Effector memory CD8-positive, alpha-beta T cell (primary cell): ENCODE results near the gene TRABD2B.

ENCODE experiments used
- ATAC-seq: fragments of 150-1000 bp; cut with Tn5 transposase; replicated peaks from 2 replicates; pipeline ENCODE4 v1.10.0; 2021; ENCODE audit warnings: mild to moderate bottlenecking, moderate library complexity
- DNase-seq, 3 experiments: peaks; one replicate each; pipeline ENCODE4 v3.0.0; 2021
- H3K27ac Mint-ChIP-seq, 2 donors: one replicate each; pipeline ENCODE4 v1.8.0; 2022; ENCODE audit warnings: mild to moderate bottlenecking in 2 of 2, mixed read lengths in 2 of 2, moderate library complexity in 2 of 2
- H3K27me3 Mint-ChIP-seq, 2 donors: one replicate each; pipeline ENCODE4 v1.8.0; 2022; ENCODE audit warnings: mixed read lengths in 2 of 2
- H3K36me3 Mint-ChIP-seq: one replicate; pipeline ENCODE4 v1.8.0; 2022; ENCODE audit warnings: mild to moderate bottlenecking, moderate library complexity, mixed read lengths; ENCODE audit not compliant: insufficient read depth
- H3K4me1 Mint-ChIP-seq, 2 donors: one replicate each; pipeline ENCODE4 v1.8.0; 2022; ENCODE audit warnings: low read depth in 2 of 2, mixed read lengths in 2 of 2
- H3K4me3 Mint-ChIP-seq, 2 donors: one replicate each; pipeline ENCODE4 v1.8.0; 2022; ENCODE audit warnings: mild to moderate bottlenecking in 2 of 2, mixed read lengths in 2 of 2, moderate library complexity in 2 of 2
- H3K9me3 Mint-ChIP-seq, 2 donors: one replicate each; pipeline ENCODE4 v1.8.0; 2022; ENCODE audit warnings: mixed read lengths in 2 of 2

TRABD2B gene

DNA sequence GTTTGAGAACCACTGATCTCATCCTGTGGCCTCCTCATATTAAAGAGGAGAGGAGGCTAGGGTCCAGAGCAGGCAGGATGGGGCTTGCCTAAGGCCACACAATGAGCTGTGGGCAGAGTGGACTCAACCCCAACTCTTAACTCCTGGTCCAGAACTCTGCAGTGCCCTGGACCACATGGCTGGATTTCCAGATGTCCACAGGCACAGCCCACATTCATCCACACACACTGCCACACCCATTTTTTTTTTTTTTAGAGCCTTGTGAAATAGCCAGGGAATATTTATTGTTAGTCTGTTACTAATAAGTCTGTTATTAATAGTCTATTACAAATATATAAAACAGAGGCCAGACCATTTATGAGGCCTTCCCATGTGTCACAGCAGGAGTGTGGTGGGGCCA is 192.2 kb downstream of the TRABD2B start:
- H3K4me1 Mint-ChIP-seq: no peaks in the 10 kb centered on the region
- H3K9me3 Mint-ChIP-seq: no peaks in the 10 kb centered on the region
- H3K4me3 Mint-ChIP-seq: no peak overlapping the region
- peaks cover 0 to 9% of the 10 kb centered on the region in 2 donors for H3K27me3 Mint-ChIP-seq
- ATAC-seq (no peak), DNase-seq (no peak)
- no peaks in the 10 kb centered on the region for H3K36me3 Mint-ChIP-seq
- H3K27ac Mint-ChIP-seq: no peak overlapping the region

- Mint-ChIP-seq H3K36me3 (no peaks in the 10 kb centered on the region), H3K27ac (no peak overlapping the region), H3K4me3 (no peak overlapping the region), H3K4me1 (no peaks in the 10 kb centered on the region), H3K27me3 (peaks cover 0 to 9% of the 10 kb centered on the region in 2 donors), H3K9me3 (no peaks in the 10 kb centered on the region)
- no peak for ATAC-seq
- no peak for DNase-seq
These were observed 193.2 kb downstream of the TRABD2B start for GRCh38 chr1:47803815-47804501.

- Mint-ChIP-seq H3K27ac (no peak overlapping the region), H3K4me3 (no peak overlapping the region), H3K36me3 (peaks cover 3% of the 10 kb centered on the region), H3K9me3 (no peaks in the 10 kb centered on the region), H3K4me1 (no peaks in the 10 kb centered on the region), H3K27me3 (peaks cover 0 to 7% of the 10 kb centered on the region in 2 donors)
- DNase-seq: no peak
- no peak for ATAC-seq
These were observed 199.6 kb downstream of the TRABD2B start for GRCh38 chr1:47797575-47797974.

GRCh38 chr1:47796626-47797025 is 200.6 kb downstream of the TRABD2B start:
- peaks cover 8% of the 10 kb centered on the region for H3K36me3 Mint-ChIP-seq
- H3K9me3 Mint-ChIP-seq: no peaks in the 10 kb centered on the region
- H3K27me3 Mint-ChIP-seq: peaks cover 0 to 17% of the 10 kb centered on the region in 2 donors
- H3K27ac Mint-ChIP-seq: no peak overlapping the region
- ATAC-seq (no peak), DNase-seq (no peak)
- H3K4me1 Mint-ChIP-seq: no peaks in the 10 kb centered on the region
- no peak overlapping the region for H3K4me3 Mint-ChIP-seq

DNA sequence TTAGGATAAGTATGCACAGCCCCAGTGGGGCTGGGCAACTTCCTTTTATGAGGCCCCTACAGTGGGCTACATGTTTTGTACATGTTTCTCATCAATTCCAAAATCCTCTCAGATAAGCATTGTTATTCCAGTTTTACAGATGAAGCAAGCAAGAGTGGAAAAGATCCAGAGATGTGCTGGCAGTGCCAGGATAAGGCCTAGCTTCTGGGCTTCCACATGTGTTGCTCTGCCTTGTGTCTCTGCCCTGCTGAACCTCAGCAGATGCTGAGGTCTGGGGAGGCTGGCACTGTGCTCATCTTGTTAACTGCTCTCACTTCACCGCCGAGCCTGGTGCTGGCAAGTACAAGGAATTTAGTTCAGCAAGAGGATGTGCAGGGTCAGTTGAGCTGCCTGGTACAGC is 202.1 kb downstream of the TRABD2B start:
- peaks cover 0 to 21% of the 10 kb centered on the region in 2 donors for H3K27me3 Mint-ChIP-seq
- H3K4me3 Mint-ChIP-seq: no peak overlapping the region
- H3K27ac Mint-ChIP-seq: no peak overlapping the region
- DNase-seq (no peak), ATAC-seq (no peak)
- H3K9me3 Mint-ChIP-seq: no peaks in the 10 kb centered on the region
- H3K4me1 Mint-ChIP-seq: no peaks in the 10 kb centered on the region
- H3K36me3 Mint-ChIP-seq: peaks cover 8% of the 10 kb centered on the region

DNA sequence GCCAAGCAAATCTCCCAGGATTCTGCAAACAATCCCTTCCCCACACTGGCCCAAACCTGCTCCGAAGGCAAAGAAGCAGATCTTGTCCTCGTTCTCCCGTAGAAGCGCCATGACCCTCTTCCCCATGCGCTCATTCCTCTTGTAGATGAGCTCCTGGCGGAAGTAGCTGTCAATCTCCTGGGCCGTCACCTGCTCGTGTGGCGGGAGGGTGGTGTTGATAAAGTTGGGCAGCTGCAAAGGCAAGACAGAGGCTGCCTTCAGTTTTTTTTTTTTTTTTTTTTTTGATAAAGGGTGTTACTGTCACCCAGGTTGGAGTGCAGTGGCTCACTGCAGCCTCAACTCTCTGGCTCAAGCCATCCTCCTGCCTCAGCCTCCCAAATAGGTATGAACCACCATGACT is 202.7 kb downstream of the TRABD2B start:
- DNase-seq (no peak), ATAC-seq (no peak)
- H3K4me3 Mint-ChIP-seq: no peak overlapping the region
- peaks cover 8% of the 10 kb centered on the region for H3K36me3 Mint-ChIP-seq
- H3K9me3 Mint-ChIP-seq: no peaks in the 10 kb centered on the region
- H3K27ac Mint-ChIP-seq: no peak overlapping the region
- no peaks in the 10 kb centered on the region for H3K4me1 Mint-ChIP-seq
- peaks cover 0 to 27% of the 10 kb centered on the region in 2 donors for H3K27me3 Mint-ChIP-seq

- ATAC-seq (no peak), DNase-seq (no peak)
- Mint-ChIP-seq H3K4me1 (no peaks in the 10 kb centered on the region), H3K36me3 (peaks cover 8% of the 10 kb centered on the region), H3K27ac (no peak overlapping the region), H3K27me3 (peaks cover 0 to 28% of the 10 kb centered on the region in 2 donors), H3K9me3 (no peaks in the 10 kb centered on the region), H3K4me3 (no peak overlapping the region)
These were observed 203.1 kb downstream of the TRABD2B start for GRCh38 chr1:47794081-47794480.

DNA sequence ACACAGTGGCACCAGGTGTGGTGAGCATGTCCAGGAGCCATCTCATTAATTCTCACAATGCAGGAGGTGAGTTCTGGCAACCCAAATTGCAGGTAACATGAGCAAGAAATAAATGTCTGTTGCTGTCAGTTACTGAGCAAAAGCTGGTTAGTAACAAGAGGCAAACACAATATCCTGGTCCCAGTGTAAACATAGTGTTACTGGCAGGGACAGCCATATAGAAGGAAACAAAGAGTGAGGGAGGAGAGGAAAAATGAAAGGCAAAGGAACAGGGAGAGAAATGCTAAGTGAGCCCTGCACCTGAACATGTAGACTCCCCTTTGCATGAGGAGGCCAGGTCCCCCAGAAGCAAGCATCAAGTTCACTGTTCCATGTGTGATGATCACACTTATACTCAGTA is 203.6 kb downstream of the TRABD2B start:
- Mint-ChIP-seq H3K27ac (no peak overlapping the region), H3K4me1 (no peaks in the 10 kb centered on the region), H3K9me3 (no peaks in the 10 kb centered on the region), H3K4me3 (no peak overlapping the region), H3K27me3 (peaks cover 0 to 26% of the 10 kb centered on the region in 2 donors), H3K36me3 (peaks cover 8% of the 10 kb centered on the region)
- DNase-seq (no peak), ATAC-seq (no peak)

DNA sequence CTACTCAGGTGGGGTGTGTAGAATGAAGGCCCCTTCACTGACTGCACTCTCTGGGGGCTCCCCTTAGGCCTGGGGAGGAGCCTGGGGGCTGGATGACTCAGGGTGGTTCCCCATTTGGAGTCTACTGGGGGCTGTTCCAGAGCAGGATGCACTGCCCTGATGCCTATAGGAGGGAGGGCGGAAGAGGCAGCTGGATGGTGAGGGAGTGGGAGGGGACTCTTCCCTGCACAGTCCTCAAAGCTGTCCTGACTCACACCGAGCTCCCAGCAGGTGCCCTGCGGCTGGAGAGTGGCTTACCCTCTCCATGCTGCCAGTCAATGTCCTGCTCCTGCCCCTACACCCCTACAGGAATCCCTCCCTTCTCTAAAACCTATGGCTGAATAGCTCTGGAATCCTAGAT is 204.4 kb downstream of the TRABD2B start:
- Mint-ChIP-seq H3K4me3 (no peak overlapping the region), H3K36me3 (peaks cover 8% of the 10 kb centered on the region), H3K4me1 (no peaks in the 10 kb centered on the region), H3K27ac (no peak overlapping the region), H3K9me3 (no peaks in the 10 kb centered on the region), H3K27me3 (peaks cover 7 to 34% of the 10 kb centered on the region in 2 donors)
- ATAC-seq (no peak), DNase-seq (no peak)

DNA sequence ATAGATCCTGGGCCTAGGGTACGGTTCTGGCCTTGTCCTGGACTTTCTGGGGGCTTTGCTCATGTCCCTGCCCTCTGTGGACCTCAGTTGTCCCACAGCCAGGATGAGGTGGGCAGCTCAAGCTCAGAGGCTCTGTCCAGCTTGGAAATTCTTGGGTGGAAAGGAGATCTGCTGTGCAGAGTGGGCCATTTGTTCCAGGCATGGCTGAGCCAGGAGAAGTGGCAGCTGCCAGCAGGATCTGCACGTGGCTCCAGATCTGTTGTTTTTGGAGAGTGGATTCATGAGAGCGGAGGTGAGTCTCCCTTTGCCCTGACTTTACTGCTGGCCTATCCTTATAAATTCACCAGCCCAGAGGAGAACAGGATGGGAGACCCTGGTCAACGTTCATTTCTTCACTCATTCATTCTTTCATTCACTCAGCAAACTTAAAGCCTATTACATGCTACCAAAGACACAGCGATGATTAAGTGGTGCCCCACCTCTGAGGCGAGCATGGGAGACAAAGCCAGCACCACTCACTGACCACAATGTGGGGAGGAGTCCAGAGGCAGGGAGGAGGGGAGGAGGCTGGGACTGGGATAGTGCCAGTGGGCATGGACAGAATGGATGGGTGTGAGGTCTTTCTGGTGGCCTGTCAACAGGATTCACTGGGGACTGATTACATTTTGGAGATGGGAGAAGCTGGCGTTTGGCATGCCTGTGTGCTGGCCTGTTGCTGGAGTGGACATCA is 205.1 kb downstream of the TRABD2B start:
- Mint-ChIP-seq H3K36me3 (peaks cover 8% of the 10 kb centered on the region), H3K27ac (no peak overlapping the region), H3K4me1 (no peaks in the 10 kb centered on the region), H3K4me3 (no peak overlapping the region), H3K27me3 (peaks cover 7 to 36% of the 10 kb centered on the region in 2 donors), H3K9me3 (no peaks in the 10 kb centered on the region)
- DNase-seq (no peak), ATAC-seq (no peak)

DNA sequence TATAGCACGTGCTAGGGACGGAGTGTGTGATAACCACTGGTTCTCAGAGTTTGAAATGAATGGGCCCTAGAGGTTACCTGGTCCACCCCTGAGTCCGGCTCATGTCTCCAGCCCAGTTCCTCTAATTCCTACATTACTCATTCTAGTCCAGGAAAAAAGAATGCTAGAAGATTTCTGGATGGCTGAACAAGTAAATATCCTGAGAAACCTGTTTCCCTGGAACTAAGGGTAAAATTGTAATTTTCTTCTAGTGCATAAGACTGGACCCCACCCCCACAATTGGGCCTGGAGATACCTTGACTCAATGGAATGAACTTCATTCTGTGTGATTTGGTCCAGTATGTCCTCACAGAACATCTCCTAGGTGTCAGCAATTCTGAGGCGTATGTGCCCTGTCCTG is 208.4 kb downstream of the TRABD2B start:
- no peaks in the 10 kb centered on the region for H3K4me1 Mint-ChIP-seq
- DNase-seq: no peak
- H3K4me3 Mint-ChIP-seq: no peak overlapping the region
- H3K36me3 Mint-ChIP-seq: peaks cover 4% of the 10 kb centered on the region
- no peaks in the 10 kb centered on the region for H3K9me3 Mint-ChIP-seq
- H3K27ac Mint-ChIP-seq: no peak overlapping the region
- H3K27me3 Mint-ChIP-seq: peaks cover 7 to 51% of the 10 kb centered on the region in 2 donors
- ATAC-seq: no peak

- H3K4me3 Mint-ChIP-seq: no peak overlapping the region
- DNase-seq (no peak), ATAC-seq (no peak)
- H3K27ac Mint-ChIP-seq: no peak overlapping the region
- H3K9me3 Mint-ChIP-seq: no peaks in the 10 kb centered on the region
- peaks cover 4% of the 10 kb centered on the region for H3K36me3 Mint-ChIP-seq
- no peaks in the 10 kb centered on the region for H3K4me1 Mint-ChIP-seq
- H3K27me3 Mint-ChIP-seq: peaks cover 12 to 52% of the 10 kb centered on the region in 2 donors
These were observed 209.6 kb downstream of the TRABD2B start for GRCh38 chr1:47787560-47787959.

GRCh38 chr1:47786316-47786715 is 210.9 kb downstream of the TRABD2B start:
- Mint-ChIP-seq H3K27me3 (peaks cover 18 to 52% of the 10 kb centered on the region in 2 donors), H3K27ac (no peak overlapping the region), H3K36me3 (no peaks in the 10 kb centered on the region), H3K4me1 (no peaks in the 10 kb centered on the region), H3K4me3 (no peak overlapping the region), H3K9me3 (no peaks in the 10 kb centered on the region)
- DNase-seq: no peak
- no peak for ATAC-seq

DNA sequence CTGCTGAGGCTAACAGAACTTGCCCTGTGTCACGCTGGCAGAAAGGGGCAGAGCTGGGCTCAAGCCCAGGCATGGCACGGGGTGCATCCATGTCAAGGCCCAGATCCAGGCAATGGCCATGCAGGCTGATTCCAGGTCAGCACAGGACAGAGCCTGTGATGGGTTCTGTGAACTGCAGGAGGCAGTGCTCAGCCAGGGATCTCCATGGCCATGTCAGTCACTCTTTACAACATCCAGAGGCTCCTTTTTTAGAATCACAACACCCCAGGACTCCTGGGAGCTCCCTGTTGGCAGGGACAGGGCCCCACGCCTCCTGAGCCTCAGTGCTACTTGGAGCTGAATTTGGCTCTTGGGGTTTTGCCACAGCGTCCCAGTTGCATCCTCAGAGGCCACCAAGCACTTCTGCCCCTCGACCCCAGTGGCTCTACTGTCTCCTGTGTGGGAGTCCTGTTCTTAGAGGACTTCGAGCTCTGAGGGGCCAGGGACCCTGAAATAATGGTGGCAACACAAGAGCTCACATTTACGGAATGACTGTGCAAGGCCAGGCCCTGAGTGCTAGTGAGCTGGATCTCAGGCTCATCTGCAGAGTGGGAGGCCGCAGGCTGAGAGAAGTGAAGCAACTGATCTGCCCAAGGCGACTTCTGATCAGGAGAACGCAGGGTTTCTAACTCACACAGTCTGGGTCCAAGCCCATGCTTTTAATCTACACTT is 211.5 kb downstream of the TRABD2B start:
- no peak overlapping the region for H3K4me3 Mint-ChIP-seq
- no peaks in the 10 kb centered on the region for H3K4me1 Mint-ChIP-seq
- H3K27me3 Mint-ChIP-seq: peaks cover 18 to 53% of the 10 kb centered on the region in 2 donors
- no peak for ATAC-seq
- no peaks in the 10 kb centered on the region for H3K9me3 Mint-ChIP-seq
- DNase-seq: no peak
- no peaks in the 10 kb centered on the region for H3K36me3 Mint-ChIP-seq
- no peak overlapping the region for H3K27ac Mint-ChIP-seq
